Brain microvascular endothelial cell (primary cell): ENCODE measurements around the gene LIMK1.
"Not testable (repeated sequence)": the region's sequence is repeated elsewhere in the genome, so short reads cannot be mapped to it uniquely, and the experiment has no call there.

Experiments used
- DNase-seq: peaks from one replicate; pipeline ENCODE4 v3.0.0-alpha.2; 2020
- H3K27ac ChIP-seq: fragments of 250-450 bp; sonication (Bioruptor Pico); 2 replicates; pipeline ENCODE4 v1.5.1; 2020; ENCODE audit warnings: mild to moderate bottlenecking, moderate library complexity
- H3K27me3 ChIP-seq: fragments of 250-450 bp; sonication (Bioruptor Pico); replicated peaks from 2 replicates; pipeline ENCODE4 v1.5.1; 2020; ENCODE audit warnings: mild to moderate bottlenecking
- H3K36me3 ChIP-seq: fragments of 250-450 bp; sonication (Bioruptor Pico); replicated peaks from 2 replicates; pipeline ENCODE4 v1.5.1; 2020; ENCODE audit warnings: mild to moderate bottlenecking
- H3K4me3 ChIP-seq: 2 replicates; pipeline ENCODE4 v1.5.1; 2011; ENCODE audit warnings: low read depth, mild to moderate bottlenecking, control low read depth, low read length, moderate library complexity
- CTCF ChIP-seq: IDR thresholded peaks from 2 replicates; pipeline ENCODE4 v1.5.1; 2011; ENCODE audit warnings: low read depth, mild to moderate bottlenecking, moderate library complexity, low read length, control low read depth, inconsistent platforms; ENCODE audit errors: missing control alignments
- in situ Hi-C: cut with HindIII; loops from 2 replicates; pipeline ENCODE4 v1.10.0; 2017; ENCODE audit warnings: low sequenced_read_pairs, low pct_ligation_motif_present

Gene LIMK1

GRCh38 chr7:74040791-74041520 is 42.6 kb upstream of the LIMK1 start:
- no peak overlapping the region for H3K27ac ChIP-seq
- in situ Hi-C loops, result no loop called here
- H3K4me3 ChIP-seq, result no peak overlapping the region
- no peak for DNase-seq
- no peak for TF ChIP-seq CTCF
- H3K27me3 ChIP-seq, result no peaks in the 10 kb centered on the region
- no peaks in the 10 kb centered on the region for H3K36me3 ChIP-seq

GRCh38 chr7:74042746-74043522 is 40.7 kb upstream of the LIMK1 start:
- Histone ChIP-seq H3K27me3 (no peaks in the 10 kb centered on the region), H3K4me3 (no peak overlapping the region), H3K27ac (no peak overlapping the region), H3K36me3 (no peaks in the 10 kb centered on the region)
- no peak for DNase-seq
- in situ Hi-C loops, result no loop called here
- TF ChIP-seq CTCF, result no peak

GRCh38 chr7:74043523-74043951 is 40.1 kb upstream of the LIMK1 start:
- Histone ChIP-seq H3K27ac (no peak overlapping the region), H3K4me3 (no peak overlapping the region), H3K27me3 (no peaks in the 10 kb centered on the region), H3K36me3 (no peaks in the 10 kb centered on the region)
- TF ChIP-seq CTCF, result no peak
- DNase-seq, result no peak
- in situ Hi-C loops, result no loop called here

- H3K27me3 ChIP-seq, result no peaks in the 10 kb centered on the region
- H3K36me3 ChIP-seq, result no peaks in the 10 kb centered on the region
These were observed 38.9 kb upstream of the LIMK1 start for GRCh38 chr7:74044366-74045350.

GRCh38 chr7:74046581-74046980 is 37.0 kb upstream of the LIMK1 start:
- H3K36me3 ChIP-seq, DNase-seq, in situ Hi-C loops, H3K27ac ChIP-seq, H3K4me3 ChIP-seq, H3K27me3 ChIP-seq: not testable (repeated sequence)

More at GRCh38 chr7:74044366-74045350, 38.9 kb upstream of the LIMK1 start:
- no peak overlapping the region for H3K4me3 ChIP-seq
- no peak overlapping the region for H3K27ac ChIP-seq
- in situ Hi-C loops, result no loop called here
- no peak for DNase-seq
- no peak for TF ChIP-seq CTCF
